GM18861 (cell line): Measurements from ENCODE around the gene HS6ST3.
"Not testable (repeated sequence)": the region's sequence is repeated elsewhere in the genome, so short reads cannot be mapped to it uniquely, and the experiment has no call there.

Experiments used
- ATAC-seq: cut with Tn5 transposase; IDR thresholded peaks from one replicate; pipeline ENCODE4 v1.9.1; 2021; ENCODE audit not compliant: unreplicated experiment

HS6ST3 gene

GRCh38 chr13:96524398-96525020 is 434.6 kb downstream of the HS6ST3 start:
- not testable (repeated sequence) for ATAC-seq

DNA sequence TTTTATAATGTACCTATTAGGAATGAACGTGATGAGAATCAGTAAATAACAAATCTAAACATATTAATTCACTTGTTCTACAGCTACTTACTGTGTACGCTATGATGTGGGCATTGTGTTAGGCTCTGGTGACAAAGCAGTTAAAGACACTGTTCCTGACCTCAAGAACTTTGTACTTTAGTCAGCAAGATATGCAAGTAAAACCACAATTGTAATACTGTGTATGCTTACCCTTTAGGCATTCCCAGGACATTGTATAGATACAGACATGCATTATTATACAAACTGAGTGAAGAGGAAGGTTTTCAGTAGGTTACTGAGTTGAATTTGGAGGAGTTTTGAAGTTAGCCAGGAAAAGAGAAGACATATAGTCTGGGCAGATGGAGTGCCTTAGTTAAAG is 435.8 kb downstream of the HS6ST3 start:
- no peak for ATAC-seq

DNA sequence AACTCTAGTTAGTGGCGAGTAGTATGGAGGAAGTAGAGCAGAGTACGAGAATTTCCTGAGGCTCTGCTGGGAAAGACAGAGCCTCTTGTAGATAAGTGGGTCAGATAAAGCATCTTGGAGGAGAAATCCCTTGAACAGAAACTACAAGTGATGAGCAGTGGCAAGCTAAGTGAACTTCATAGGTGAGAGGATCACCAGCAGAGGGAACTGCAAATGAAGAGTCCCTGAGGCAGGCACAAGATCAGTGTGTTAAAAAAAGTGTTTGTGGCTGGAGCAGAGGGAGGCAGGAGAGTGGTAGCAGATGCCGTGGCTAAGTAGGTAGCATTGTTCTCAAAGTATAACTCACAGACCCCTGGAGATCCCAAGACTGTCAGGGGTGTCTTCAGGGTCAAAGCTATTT is 437.6 kb downstream of the HS6ST3 start:
- no peak for ATAC-seq

DNA sequence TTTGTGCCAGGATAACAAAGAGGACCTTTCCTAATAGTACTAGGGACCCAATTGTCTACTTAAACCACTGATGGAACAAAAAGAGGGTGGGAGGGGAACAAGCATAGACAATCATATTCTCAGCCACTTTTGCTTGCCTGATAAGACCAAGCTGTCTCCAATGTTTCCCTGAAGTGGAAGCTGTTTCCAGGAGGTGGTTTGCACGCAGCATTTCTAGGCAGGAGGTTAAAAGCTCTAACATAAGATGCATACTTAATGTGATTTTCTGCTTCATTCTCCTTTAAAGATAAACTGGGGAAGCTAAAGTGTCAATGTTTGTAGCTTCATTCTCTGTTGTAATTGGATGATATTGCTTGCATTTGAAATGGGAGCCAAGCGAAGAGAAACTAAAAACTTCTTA is 442.9 kb downstream of the HS6ST3 start:
- no peak for ATAC-seq

GRCh38 chr13:96533408-96533807 is 443.5 kb downstream of the HS6ST3 start:
- ATAC-seq = no peak

GRCh38 chr13:96539791-96540190 is 449.9 kb downstream of the HS6ST3 start:
- no peak for ATAC-seq

DNA sequence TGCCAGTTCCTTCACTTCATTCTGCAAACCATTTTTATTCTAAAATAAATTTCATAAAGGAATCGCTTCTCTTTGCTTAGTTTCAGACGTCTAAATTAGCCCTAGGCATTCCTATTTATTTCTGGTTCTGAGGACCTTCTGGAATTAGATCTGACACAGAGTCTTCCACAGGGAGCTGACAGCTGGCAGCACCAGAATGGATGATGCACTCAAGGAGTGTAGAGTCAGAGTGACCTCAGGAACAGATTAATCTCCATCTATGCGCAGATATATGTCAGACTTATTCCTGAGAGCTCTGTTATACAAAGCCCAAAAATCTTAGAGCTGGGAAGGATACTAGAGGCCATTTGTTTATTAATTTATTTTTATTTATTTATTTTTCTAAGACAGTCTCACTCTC is 450.8 kb downstream of the HS6ST3 start:
- ATAC-seq = no peak

- no peak for ATAC-seq
These were observed 453.1 kb downstream of the HS6ST3 start for GRCh38 chr13:96542986-96543385.

- ATAC-seq = no peak
These were observed 455.1 kb downstream of the HS6ST3 start for GRCh38 chr13:96544957-96545356.

GRCh38 chr13:96546463-96546862 is 456.6 kb downstream of the HS6ST3 start:
- ATAC-seq = no peak

DNA sequence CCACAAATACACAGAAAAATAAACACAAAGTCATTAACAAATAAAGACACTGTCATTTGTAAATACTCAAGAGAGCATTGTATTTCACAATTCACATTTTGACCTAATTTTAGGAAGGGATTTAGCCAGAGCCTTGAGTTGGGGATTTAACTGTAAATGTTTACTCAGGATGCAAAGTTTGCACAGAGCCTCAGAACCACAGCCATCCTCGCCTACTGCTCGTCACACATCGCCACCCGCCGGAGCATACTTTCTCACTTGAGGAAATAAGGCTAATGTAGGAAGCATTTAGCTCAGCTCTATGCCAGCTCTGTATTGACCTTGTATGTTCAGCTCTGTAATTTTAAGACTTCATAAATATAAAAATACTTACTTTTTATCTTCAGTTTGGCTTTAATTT is 461.6 kb downstream of the HS6ST3 start:
- ATAC-seq = no peak

DNA sequence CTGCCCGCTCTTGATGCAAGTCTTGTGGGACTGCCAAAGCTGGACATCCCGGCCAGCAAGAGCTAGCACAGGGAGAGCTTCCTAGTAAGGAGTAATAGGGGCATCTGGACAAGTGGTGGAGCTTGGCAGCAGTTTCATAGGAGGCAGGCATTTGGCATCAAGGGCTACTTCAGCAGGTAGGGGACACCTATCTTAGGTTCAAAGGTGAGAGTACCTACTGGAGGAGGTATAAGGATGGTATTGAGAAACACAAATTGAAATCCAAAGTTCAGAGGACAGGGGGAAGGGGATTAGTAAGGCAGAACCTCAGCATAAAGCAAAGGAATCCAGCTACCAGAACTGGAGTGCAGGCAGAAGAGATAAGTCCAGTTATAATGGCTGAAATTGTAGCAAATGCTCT is 462.7 kb downstream of the HS6ST3 start:
- ATAC-seq = no peak

DNA sequence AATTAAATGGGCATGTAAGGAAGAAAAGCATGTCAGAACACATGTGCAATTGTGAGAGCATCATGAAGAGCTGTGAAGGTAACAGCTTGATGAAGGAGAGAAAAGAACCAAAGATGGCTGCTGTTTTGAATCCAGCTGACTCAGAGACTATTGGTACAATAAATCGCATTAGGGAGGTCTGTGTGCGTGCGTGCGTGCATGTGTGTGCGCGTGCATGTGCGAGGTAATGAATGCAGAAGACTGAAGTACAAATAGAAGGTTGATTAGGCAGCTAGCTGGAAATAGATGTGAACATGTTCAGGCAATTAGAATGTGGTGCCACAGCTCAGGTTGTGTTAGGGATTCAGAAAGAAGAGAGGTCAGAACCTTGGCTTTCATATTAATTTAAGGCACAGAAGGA is 463.9 kb downstream of the HS6ST3 start:
- no peak for ATAC-seq

- no peak for ATAC-seq
These were observed 483.7 kb downstream of the HS6ST3 start for GRCh38 chr13:96573563-96573962.

DNA sequence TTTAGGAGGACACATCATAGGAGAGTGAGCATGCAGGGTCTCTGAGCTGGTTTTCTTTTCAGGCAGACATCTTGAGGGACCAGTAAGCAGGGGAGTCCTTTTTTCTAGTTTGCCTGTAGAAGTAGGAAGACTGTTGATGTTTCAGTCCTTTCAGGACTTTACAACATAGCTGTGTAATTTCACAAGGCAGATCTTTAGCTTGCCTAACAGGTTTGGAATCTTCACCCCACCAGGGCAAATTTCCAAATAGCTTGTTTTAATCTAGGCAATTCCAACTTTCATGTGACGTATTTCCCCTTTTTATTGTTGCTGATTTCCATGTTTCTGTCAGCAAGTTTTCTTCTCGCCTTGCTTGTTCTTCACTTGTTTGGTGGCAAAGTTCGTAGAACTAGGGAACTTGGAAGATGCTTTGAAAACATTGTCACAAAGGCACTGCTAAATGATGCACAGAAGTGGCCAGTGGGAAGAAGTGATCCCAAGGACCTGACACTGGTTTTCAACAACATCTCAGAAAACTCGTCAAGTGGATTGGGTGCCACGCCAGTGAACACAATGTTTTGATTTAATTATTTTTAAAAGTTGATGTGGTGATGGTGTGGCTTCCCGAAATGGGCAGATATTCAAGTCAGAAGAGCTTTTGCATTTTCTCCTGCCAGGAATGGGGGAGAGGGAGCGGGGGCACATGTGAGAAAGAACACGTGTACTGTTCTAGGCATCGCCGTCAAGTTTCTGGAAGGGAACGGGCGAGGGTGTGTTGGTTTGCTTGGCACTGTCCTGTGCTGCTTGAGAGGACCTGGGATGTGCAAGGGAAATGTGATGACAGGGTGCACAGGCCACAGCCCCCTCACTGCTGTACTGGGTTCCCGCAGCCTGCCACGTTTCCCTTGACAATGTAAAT is 485.8 kb downstream of the HS6ST3 start:
- ATAC-seq = no peak

DNA sequence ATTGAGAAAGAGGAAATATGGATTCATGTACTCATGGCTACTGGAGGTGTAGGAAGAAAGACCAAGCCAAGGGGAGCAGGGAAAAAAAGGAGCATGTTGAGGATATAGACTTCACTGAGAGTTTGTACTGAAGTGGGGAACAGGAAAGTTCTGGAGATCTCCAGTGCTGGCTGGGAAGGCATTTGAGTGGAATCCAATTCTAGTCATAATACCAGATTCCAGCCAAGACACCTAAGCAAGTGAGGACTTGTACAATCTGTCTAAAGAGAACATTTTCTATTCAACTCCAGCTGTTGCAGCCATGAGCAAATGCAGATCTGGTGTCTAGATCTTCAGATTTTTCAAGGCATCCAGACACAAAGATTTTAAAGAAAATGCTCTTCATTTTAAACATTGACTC is 491.8 kb downstream of the HS6ST3 start:
- ATAC-seq = no peak

GRCh38 chr13:96615252-96615651 is 525.3 kb downstream of the HS6ST3 start:
- ATAC-seq = no peak

- no peak for ATAC-seq
These were observed 527.6 kb downstream of the HS6ST3 start for GRCh38 chr13:96617528-96617927.

DNA sequence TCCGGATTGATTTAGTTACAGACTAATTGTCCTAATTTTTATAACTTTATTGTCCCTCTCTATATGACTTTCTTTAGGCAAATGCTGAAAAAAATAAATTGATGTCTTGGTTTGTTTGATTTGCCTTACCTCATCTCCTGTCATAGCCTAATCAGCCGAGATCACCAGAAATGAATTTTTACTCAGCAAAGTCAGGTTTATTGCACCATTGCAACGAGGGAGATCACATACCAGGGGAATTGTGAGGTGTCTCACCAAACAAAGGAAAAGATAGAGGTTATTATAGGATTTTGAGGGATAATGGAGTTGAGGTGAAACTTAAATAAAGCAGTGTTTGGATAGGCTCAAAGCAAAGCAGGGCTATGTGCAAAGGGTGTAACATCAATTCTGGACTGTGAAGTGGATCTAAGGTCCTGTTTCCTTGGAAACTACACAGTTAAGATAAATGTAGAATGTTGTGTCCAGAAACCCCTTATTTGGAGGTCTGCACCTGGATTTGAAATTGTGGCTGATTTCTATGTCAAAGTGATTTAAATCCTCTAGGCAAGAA is 531.8 kb downstream of the HS6ST3 start:
- no peak for ATAC-seq

- ATAC-seq = no peak
These were observed 539.4 kb downstream of the HS6ST3 start for GRCh38 chr13:96629331-96629730.

GRCh38 chr13:96632536-96633320 is 542.8 kb downstream of the HS6ST3 start:
- no peak for ATAC-seq
